ENCODE data around the gene BCL2.
"Not testable (repeated sequence)": the region's sequence is repeated elsewhere in the genome, so short reads cannot be mapped to it uniquely, and the experiment has no call there.

The BCL2 gene

GRCh38 chr18:63319383-63320122, at the start of gene BCL2:
Gene BCL2 (minus strand): TSS chr18:63319769.
- no peak for DNase-seq

GRCh38 chr18:63368611-63369010, 49.0 kb upstream of the BCL2 start:
- DNase-seq: no peak

- DNase-seq: peak; percentile 74
Observed at GRCh38 chr18:63367053-63367953, 47.7 kb upstream of the BCL2 start, which contains the start of gene KDSR. Gene KDSR (minus strand): TSS chr18:63367206. CDS start chr18:63367118, 88 bp downstream.

GRCh38 chr18:63366213-63367052, 46.9 kb upstream of the BCL2 start:
- DNase-seq: peak; percentile 67

GRCh38 chr18:63365876-63366212, 46.3 kb upstream of the BCL2 start:
- no peak for DNase-seq

GRCh38 chr18:63363951-63364350, 44.4 kb upstream of the BCL2 start:
- DNase-seq: peak; percentile 8

- not testable (repeated sequence) for DNase-seq
Observed at GRCh38 chr18:63363420-63363819, 43.9 kb upstream of the BCL2 start.

GRCh38 chr18:63356272-63356896, 36.8 kb upstream of the BCL2 start:
- DNase-seq: no peak

- no peak for DNase-seq
Observed at GRCh38 chr18:63350230-63350629, 30.7 kb upstream of the BCL2 start.

GRCh38 chr18:63348508-63349136, 29.1 kb upstream of the BCL2 start:
- no peak for DNase-seq

- DNase-seq: no peak
Observed at GRCh38 chr18:63346480-63347183, 27.1 kb upstream of the BCL2 start.

- no peak for DNase-seq
Observed at GRCh38 chr18:63346031-63346430, 26.5 kb upstream of the BCL2 start.

- DNase-seq: no peak
Observed at GRCh38 chr18:63344918-63345317, 25.3 kb upstream of the BCL2 start.

GRCh38 chr18:63344263-63344662, 24.7 kb upstream of the BCL2 start:
- no peak for DNase-seq

GRCh38 chr18:63342206-63342605, 22.6 kb upstream of the BCL2 start:
- DNase-seq: no peak

- DNase-seq: peak; percentile 14
Observed at GRCh38 chr18:63339920-63340484, 20.4 kb upstream of the BCL2 start.

- no peak for DNase-seq
Observed at GRCh38 chr18:63336366-63337099, 17.0 kb upstream of the BCL2 start.

GRCh38 chr18:63331105-63331504, 11.5 kb upstream of the BCL2 start:
- DNase-seq: no peak

- DNase-seq: no peak
Observed at GRCh38 chr18:63329431-63330145, 10.0 kb upstream of the BCL2 start.

- no peak for DNase-seq
Observed at GRCh38 chr18:63326011-63326410, 6.4 kb upstream of the BCL2 start.

Measured in stimulated activated naive CD4-positive, alpha-beta T cell treated with Interleukin-2 at 50 U/mL for 16 hours (primary cell).